ENCODE data around the gene USH1C.
A peak's percentile ranks its signal among the peaks of the same experiment; 100 is the strongest.

GRCh38 chr11:17528181-17528691 lies 16.0 kb downstream of the USH1C start:
- peak in 3 of 4 experiments; percentile 49 to 69 (median 50) for TF ChIP-seq CTCF (IDR thresholded peaks at IDR 0.05)
- no peak for TF ChIP-seq POLR2A (IDR thresholded peaks at IDR 0.05)
- TF ChIP-seq POLR2AphosphoS5 (IDR thresholded peaks at IDR 0.05) = no peak
- TF ChIP-seq EP300 (IDR thresholded peaks at IDR 0.05) = no peak

All from gastroesophageal sphincter (tissue), 3 donors.